ENCODE data around the gene PON1. TPM values are rescaled to one million over a fixed set of nuclear protein-coding genes. Genes with fewer than 3 reads are reported as not detected.

PON1 gene
- total and polyA plus RNA-seq, 5 donors = 0.47 TPM; not detected in 4

GRCh38 chr7:95290166-95290830 lies 34.0 kb downstream of the PON1 start:
- intact Hi-C loops (cut with DNase I) = no loop called here
- H3K9me3 ChIP-seq (ENCODE audit: control insufficient read depth, low read length) = no peaks in the 10 kb centered on the region
- H3K4me3 ChIP-seq (ENCODE audit: low read length) = no peak overlapping the region
- ATAC-seq (no peak), DNase-seq (no peak)
- H3K4me1 ChIP-seq (ENCODE audit: control insufficient read depth, insufficient read depth, low read length) = no peaks in the 10 kb centered on the region
- no peaks in the 10 kb centered on the region for H3K27me3 ChIP-seq (ENCODE audit: control insufficient read depth, insufficient read depth)
- no peak overlapping the region for H3K27ac ChIP-seq (ENCODE audit: low read length)
- WGBS = 83% methylated on average over 7 of the region's 7 CpGs

DNA sequence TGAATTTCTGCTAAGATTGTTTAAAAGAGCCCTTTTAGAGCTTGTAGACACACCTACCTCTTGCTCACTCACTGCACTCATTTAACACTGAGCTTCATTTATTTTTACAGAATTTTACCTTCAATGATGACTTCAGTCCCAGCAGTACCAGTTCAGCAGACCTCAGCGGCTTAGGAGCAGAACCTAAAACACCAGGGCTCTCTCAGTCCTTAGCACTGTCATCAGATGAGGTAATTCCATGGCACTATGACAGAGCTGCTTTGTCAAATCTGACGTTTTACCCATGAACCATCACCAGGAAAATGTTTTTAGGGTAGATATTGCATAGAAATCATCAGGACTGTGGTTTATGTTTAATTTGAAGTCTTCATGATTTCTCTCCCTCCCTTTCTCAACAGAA lies 38.2 kb downstream of the PON1 start:
- DNase-seq = no peak
- no peak overlapping the region for H3K27ac ChIP-seq (ENCODE audit: low read length)
- intact Hi-C loops (cut with DNase I) = no loop called here
- no peaks in the 10 kb centered on the region for H3K4me1 ChIP-seq (ENCODE audit: control insufficient read depth, insufficient read depth, low read length)
- no peaks in the 10 kb centered on the region for H3K27me3 ChIP-seq (ENCODE audit: control insufficient read depth, insufficient read depth)
- WGBS = 67% methylated on average over 2 of the region's 2 CpGs
- ATAC-seq = no peak
- no peaks in the 10 kb centered on the region for H3K9me3 ChIP-seq (ENCODE audit: control insufficient read depth, low read length)
- H3K4me3 ChIP-seq (ENCODE audit: low read length) = no peak overlapping the region

DNA sequence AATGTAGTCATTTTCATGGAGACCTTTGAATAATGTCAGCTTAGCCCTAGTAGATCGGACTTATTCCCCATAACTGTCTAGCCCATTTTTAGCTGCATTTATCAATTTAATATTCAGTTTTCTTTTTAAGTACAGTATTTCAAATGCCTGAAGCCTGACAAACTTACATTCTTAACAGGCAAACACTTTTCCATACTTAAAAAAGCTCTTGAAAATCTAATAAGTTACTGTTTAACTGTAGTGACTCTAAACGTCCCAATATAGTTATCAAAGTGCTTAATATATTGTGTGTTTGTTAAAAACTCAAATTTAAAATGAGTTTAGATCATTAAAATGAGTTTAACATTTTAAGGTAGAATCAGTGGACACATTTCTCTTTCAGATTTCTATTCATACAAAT lies 44.9 kb downstream of the PON1 start:
- DNase-seq (no peak), ATAC-seq (no peak)
- Histone ChIP-seq H3K4me1 (ENCODE audit: control insufficient read depth, insufficient read depth, low read length) (no peaks in the 10 kb centered on the region), H3K4me3 (ENCODE audit: low read length) (no peak overlapping the region), H3K27me3 (ENCODE audit: control insufficient read depth, insufficient read depth) (no peaks in the 10 kb centered on the region), H3K27ac (ENCODE audit: low read length) (no peak overlapping the region), H3K9me3 (ENCODE audit: control insufficient read depth, low read length) (no peaks in the 10 kb centered on the region)
- WGBS = 83% methylated on average over 2 of the region's 2 CpGs
- intact Hi-C loops (cut with DNase I) = no loop called here

DNA sequence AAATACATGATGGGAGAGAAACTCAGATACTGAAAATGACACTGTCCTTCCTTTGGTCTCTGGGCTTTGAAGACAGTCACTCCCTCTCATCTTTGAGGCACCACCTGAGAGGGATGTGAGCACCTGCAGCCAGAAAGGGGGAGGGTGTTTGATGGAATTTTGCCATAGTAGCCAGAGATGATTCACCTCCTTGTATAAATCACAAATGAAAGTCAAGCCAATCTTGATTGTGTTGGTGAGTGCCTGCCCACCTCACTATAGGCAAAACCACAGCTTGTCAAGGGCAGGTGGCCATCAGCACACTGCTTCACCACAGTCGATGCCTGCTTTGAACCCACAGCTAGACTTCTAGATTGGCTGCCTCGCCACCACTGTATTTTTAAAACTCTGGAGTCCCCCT lies 48.2 kb downstream of the PON1 start:
- Histone ChIP-seq H3K27me3 (ENCODE audit: control insufficient read depth, insufficient read depth) (no peaks in the 10 kb centered on the region), H3K4me1 (ENCODE audit: control insufficient read depth, insufficient read depth, low read length) (no peaks in the 10 kb centered on the region), H3K4me3 (ENCODE audit: low read length) (no peak overlapping the region), H3K9me3 (ENCODE audit: control insufficient read depth, low read length) (no peaks in the 10 kb centered on the region), H3K27ac (ENCODE audit: low read length) (no peak overlapping the region)
- ATAC-seq (no peak), DNase-seq (peak in 1 of 3 donors; percentile 12)
- WGBS = 96% methylated on average over 2 of the region's 2 CpGs
- intact Hi-C loops (cut with DNase I) = no loop called here

DNA sequence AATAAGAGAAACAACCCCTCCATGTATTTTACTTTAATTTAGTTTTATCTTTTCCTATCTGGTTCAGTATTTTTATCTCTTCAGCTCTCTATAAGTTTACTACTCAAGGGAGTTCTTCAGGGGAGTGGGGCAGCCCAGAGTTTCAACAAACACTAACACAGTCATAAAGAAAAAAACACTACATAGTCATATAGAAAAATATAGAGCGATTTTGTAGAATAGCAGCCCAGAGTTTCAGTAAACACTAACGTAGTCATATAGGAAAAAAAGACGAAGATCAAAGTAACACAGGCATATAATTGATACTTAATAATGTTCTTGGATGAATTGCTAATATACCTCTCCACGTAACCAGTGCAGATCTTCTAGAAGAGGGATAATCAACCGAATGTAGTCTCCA lies 54.7 kb downstream of the PON1 start:
- H3K27me3 ChIP-seq (ENCODE audit: control insufficient read depth, insufficient read depth) = no peaks in the 10 kb centered on the region
- H3K9me3 ChIP-seq (ENCODE audit: control insufficient read depth, low read length) = no peaks in the 10 kb centered on the region
- no peak overlapping the region for H3K27ac ChIP-seq (ENCODE audit: low read length)
- 94% methylated on average over 5 of the region's 5 CpGs for WGBS
- ATAC-seq = no peak
- no peak overlapping the region for H3K4me3 ChIP-seq (ENCODE audit: low read length)
- intact Hi-C loops (cut with DNase I) = no loop called here
- no peak for DNase-seq
- no peaks in the 10 kb centered on the region for H3K4me1 ChIP-seq (ENCODE audit: control insufficient read depth, insufficient read depth, low read length)

DNA sequence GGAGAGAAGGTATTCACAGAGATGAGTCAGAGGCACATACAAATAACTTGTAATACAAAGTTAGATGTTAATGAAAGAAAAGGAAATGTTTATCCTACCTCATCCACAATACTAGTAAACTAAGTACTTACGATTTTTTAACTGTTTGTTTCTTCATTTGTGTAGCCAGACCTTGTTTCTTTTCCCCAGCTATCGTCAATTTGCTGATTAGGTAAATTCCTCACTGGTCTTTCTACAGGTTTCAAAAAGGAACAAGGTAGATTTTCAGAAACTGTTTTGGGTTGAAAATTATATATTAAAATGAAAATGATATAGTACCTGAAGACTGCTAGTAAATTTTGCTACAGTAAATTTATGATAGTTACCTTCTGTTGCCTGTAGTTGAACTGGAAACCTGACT lies 56.6 kb downstream of the PON1 start:
- H3K9me3 ChIP-seq (ENCODE audit: control insufficient read depth, low read length) = no peaks in the 10 kb centered on the region
- no peak overlapping the region for H3K27ac ChIP-seq (ENCODE audit: low read length)
- WGBS = 86% methylated on average over 2 of the region's 2 CpGs
- intact Hi-C loops (cut with DNase I) = no loop called here
- no peaks in the 10 kb centered on the region for H3K27me3 ChIP-seq (ENCODE audit: control insufficient read depth, insufficient read depth)
- H3K4me3 ChIP-seq (ENCODE audit: low read length) = no peak overlapping the region
- no peaks in the 10 kb centered on the region for H3K4me1 ChIP-seq (ENCODE audit: control insufficient read depth, insufficient read depth, low read length)
- DNase-seq (no peak), ATAC-seq (no peak)

DNA sequence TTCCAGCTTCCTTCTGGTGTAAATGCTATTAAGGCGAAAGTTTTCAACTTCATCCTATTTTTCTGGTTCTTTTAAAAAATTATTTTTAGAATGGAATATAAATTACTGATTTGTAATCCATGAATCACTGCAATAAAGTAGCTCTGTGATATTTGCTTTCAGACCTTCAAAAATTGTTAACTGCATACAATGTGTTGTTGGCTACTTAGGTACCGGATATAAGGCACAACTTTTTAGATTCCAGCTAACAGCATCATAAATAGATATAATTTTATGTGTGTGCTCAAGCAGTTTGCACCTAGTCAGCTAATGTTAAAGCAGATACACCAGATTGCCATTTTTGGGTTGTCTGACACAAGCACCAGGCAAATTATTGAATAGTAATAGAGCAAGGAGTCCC lies 58.7 kb downstream of the PON1 start:
- ATAC-seq = no peak
- 92% methylated on average over 2 of the region's 2 CpGs for WGBS
- intact Hi-C loops (cut with DNase I) = no loop called here
- H3K27me3 ChIP-seq (ENCODE audit: control insufficient read depth, insufficient read depth) = no peaks in the 10 kb centered on the region
- no peaks in the 10 kb centered on the region for H3K4me1 ChIP-seq (ENCODE audit: control insufficient read depth, insufficient read depth, low read length)
- no peak overlapping the region for H3K27ac ChIP-seq (ENCODE audit: low read length)
- no peak for DNase-seq
- H3K4me3 ChIP-seq (ENCODE audit: low read length) = no peak overlapping the region
- H3K9me3 ChIP-seq (ENCODE audit: control insufficient read depth, low read length) = no peaks in the 10 kb centered on the region

- H3K4me1 ChIP-seq (ENCODE audit: control insufficient read depth, insufficient read depth, low read length) = no peaks in the 10 kb centered on the region
- intact Hi-C loops (cut with DNase I) = no loop called here
- ATAC-seq (peak in 1 of 2 donors; percentile 47), DNase-seq (no peak)
- H3K27ac ChIP-seq (ENCODE audit: low read length) = no peak overlapping the region
- 51% methylated on average over 6 of the region's 6 CpGs for WGBS
- no peaks in the 10 kb centered on the region for H3K9me3 ChIP-seq (ENCODE audit: control insufficient read depth, low read length)
- H3K4me3 ChIP-seq (ENCODE audit: low read length) = no peak overlapping the region
- no peaks in the 10 kb centered on the region for H3K27me3 ChIP-seq (ENCODE audit: control insufficient read depth, insufficient read depth)
Measured at GRCh38 chr7:95264363-95264891, 59.9 kb downstream of the PON1 start.

- H3K27me3 ChIP-seq (ENCODE audit: control insufficient read depth, insufficient read depth) = no peaks in the 10 kb centered on the region
- 66% methylated on average over 4 of the region's 4 CpGs for WGBS
- DNase-seq (no peak), ATAC-seq (no peak)
- intact Hi-C loops (cut with DNase I) = no loop called here
- H3K9me3 ChIP-seq (ENCODE audit: control insufficient read depth, low read length) = no peaks in the 10 kb centered on the region
- no peak overlapping the region for H3K27ac ChIP-seq (ENCODE audit: low read length)
- no peak overlapping the region for H3K4me3 ChIP-seq (ENCODE audit: low read length)
- H3K4me1 ChIP-seq (ENCODE audit: control insufficient read depth, insufficient read depth, low read length) = no peaks in the 10 kb centered on the region
Measured at GRCh38 chr7:95263785-95264362, 60.5 kb downstream of the PON1 start.

GRCh38 chr7:95262875-95263274 lies 61.5 kb downstream of the PON1 start:
- intact Hi-C loops (cut with DNase I) = no loop called here
- no peak overlapping the region for H3K27ac ChIP-seq (ENCODE audit: low read length)
- H3K4me3 ChIP-seq (ENCODE audit: low read length) = no peak overlapping the region
- no peaks in the 10 kb centered on the region for H3K9me3 ChIP-seq (ENCODE audit: control insufficient read depth, low read length)
- WGBS = 87% methylated on average over 2 of the region's 2 CpGs
- H3K4me1 ChIP-seq (ENCODE audit: control insufficient read depth, insufficient read depth, low read length) = no peaks in the 10 kb centered on the region
- no peak for DNase-seq
- H3K27me3 ChIP-seq (ENCODE audit: control insufficient read depth, insufficient read depth) = no peaks in the 10 kb centered on the region
- no peak for ATAC-seq

DNA sequence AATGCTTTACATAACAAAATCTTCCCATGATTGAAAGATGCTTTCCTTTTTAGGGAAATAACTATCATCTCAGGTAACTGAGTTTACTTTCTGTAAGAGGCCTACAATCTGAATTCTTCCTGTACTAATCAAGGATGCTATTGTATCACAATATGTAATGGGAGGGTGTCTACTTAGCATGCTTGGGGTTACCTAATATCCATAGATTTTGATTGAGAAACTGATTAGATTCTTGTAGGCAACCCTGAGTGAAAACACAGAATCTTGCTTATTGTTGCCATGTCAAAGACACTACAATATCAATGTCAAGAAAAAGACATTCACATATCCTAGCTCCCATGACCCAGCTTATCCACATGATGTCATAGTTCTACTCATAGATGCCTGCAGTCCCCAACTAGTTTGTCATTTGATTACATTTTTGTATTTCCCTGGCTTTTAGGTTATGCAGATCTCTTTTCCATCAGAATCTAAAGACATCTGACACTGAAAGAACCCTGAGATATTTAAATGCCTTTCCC lies 62.4 kb downstream of the PON1 start:
- DNase-seq (no peak), ATAC-seq (no peak)
- Histone ChIP-seq H3K4me1 (ENCODE audit: control insufficient read depth, insufficient read depth, low read length) (no peaks in the 10 kb centered on the region), H3K27ac (ENCODE audit: low read length) (no peak overlapping the region), H3K4me3 (ENCODE audit: low read length) (no peak overlapping the region), H3K27me3 (ENCODE audit: control insufficient read depth, insufficient read depth) (no peaks in the 10 kb centered on the region), H3K9me3 (ENCODE audit: control insufficient read depth, low read length) (no peaks in the 10 kb centered on the region)
- intact Hi-C loops (cut with DNase I) = no loop called here

Data from right cardiac atrium (tissue), 5 donors.